Measurements from ENCODE around the gene GZMM. TPM values are rescaled to one million over a fixed set of nuclear protein-coding genes. Genes with fewer than 3 reads are reported as not detected.

GZMM gene
- total RNA-seq, 1 experiment from 2014 or later: 0.66 TPM

DNA sequence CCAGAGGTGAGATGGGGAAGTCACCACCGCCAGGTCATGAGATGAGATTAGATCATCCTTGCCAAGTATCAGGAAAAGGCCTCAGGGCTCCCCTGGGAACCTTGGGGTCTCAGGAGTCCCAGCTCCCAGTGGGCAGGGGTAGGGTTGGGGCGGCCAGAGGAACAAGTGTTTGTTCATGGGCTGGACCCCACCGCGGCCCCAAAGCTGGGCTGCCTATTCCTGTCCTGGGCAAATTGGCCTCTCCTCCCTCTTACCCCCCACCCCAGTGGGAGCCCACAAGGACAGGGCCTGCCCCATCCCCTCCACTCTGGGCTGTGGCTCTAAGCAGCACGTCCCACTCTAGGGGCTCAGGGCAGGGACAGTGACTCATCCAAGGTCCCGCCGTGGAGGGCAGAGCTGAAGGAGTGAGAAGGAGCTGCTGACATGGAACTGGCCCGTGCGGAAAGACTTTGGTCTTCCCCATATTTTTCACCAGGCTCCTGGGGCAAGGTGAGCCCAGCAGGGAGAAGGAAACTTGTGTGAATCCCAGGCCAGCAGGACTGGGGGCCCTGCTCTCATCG, 41.8 kb downstream of the GZMM start:
- Mint-ChIP-seq H3K4me3 (no peak overlapping the region), H3K36me3 (ENCODE audit: insufficient read depth in 1 of 3, low read depth in 3 of 3) (peaks cover 0 to 10% (median 7%) of the 10 kb centered on the region in 3 experiments; a peak in 4 of 7 replicates), H3K27me3 (ENCODE audit: low read depth) (peaks cover 16% of the 10 kb centered on the region), H3K9me3 (no peaks in the 10 kb centered on the region), H3K4me1 (peaks cover 4 to 9% of the 10 kb centered on the region in 2 experiments), H3K27ac (0 out of 7 replicates have a peak overlapping the region, but pooled peaks of 1 of the 3 experiments have one; percentile 58)
- Histone ChIP-seq H3K18ac (ENCODE audit: insufficient read length, low read depth, low read length) (no peak overlapping the region), H3K14ac (ENCODE audit: insufficient read depth, low read length) (no peak overlapping the region), H2BK15ac (ENCODE audit: low read depth, low read length) (no peak overlapping the region), H2BK12ac (ENCODE audit: insufficient read length, low read depth, low read length) (no peak overlapping the region), H2AFZ (ENCODE audit: low read length) (no peak overlapping the region), H4K8ac (replicated peaks; ENCODE audit: insufficient read length, low read depth, low read length) (no peak overlapping the region), H3K9me3 (ENCODE audit: control insufficient read depth, low read depth, low read length) (no peaks in the 10 kb centered on the region), H3K79me1 (ENCODE audit: insufficient read depth, low read depth, low read length, poor library complexity, severe bottlenecking) (no peaks in the 10 kb centered on the region), H2BK5ac (ENCODE audit: insufficient read length, low read length) (no peak overlapping the region), H3K4me1 (ENCODE audit: insufficient read depth, low read length) (no peaks in the 10 kb centered on the region), H3K27me3 (ENCODE audit: insufficient read depth, low read length) (peaks cover 7% of the 10 kb centered on the region; the same call in 1 of the 2 replicates), H3K23ac (ENCODE audit: insufficient read length, low read depth, low read length) (no peak overlapping the region), H3K27ac (ENCODE audit: insufficient read length, low read depth, low read length) (no peak overlapping the region), H3K9ac (ENCODE audit: extremely low read depth, insufficient read length, low read length) (no peak overlapping the region), H2BK120ac (ENCODE audit: low read depth, low read length, poor library complexity, severe bottlenecking) (no peak overlapping the region), H4K20me1 (ENCODE audit: control insufficient read depth, insufficient read depth, insufficient read length) (no peaks in the 10 kb centered on the region), H3K23me2 (ENCODE audit: insufficient read length, low read depth, low read length, poor library complexity, severe bottlenecking) (no peaks in the 10 kb centered on the region), H3K79me2 (ENCODE audit: insufficient read depth, low read length) (no peaks in the 10 kb centered on the region), H3K56ac (ENCODE audit: insufficient read length, low read depth, low read length) (no peak overlapping the region), H3T11ph (ENCODE audit: low read length) (no peak overlapping the region), H2AK5ac (ENCODE audit: insufficient read length, low read length) (no peak overlapping the region), H2BK20ac (ENCODE audit: low read depth, low read length, poor library complexity, severe bottlenecking) (no peak overlapping the region), H4K91ac (ENCODE audit: insufficient read length, low read depth, low read length) (no peak overlapping the region), H3K4me2 (ENCODE audit: insufficient read depth, insufficient read length, low read length) (no peak overlapping the region), H3K4ac (ENCODE audit: low read depth, low read length) (no peak overlapping the region), H4K5ac (ENCODE audit: insufficient read length, low read depth, low read length) (no peak overlapping the region)
- TF ChIP-seq CTCF (conservative IDR thresholded peaks at IDR 0.05): no peak
- DNase-seq: no peak
- no CpG with 5 or more reads among the region's 10 CpGs for WGBS (ENCODE audit: extremely low coverage, insufficient read length, low lambda C conversion rate)
